Body of pancreas (tissue), 4 donors: ENCODE results near the gene PLCD3. TPM values are rescaled to one million over a fixed set of nuclear protein-coding genes. Genes with fewer than 3 reads are reported as not detected.
A peak's percentile ranks its signal among the peaks of the same experiment; 100 is the strongest.

Source experiments
- ATAC-seq: fragments of 150-250 bp; one replicate; pipeline ENCODE4 v1.9.1; 2016
- DNase-seq, 4 donors: peaks; one replicate each; pipeline ENCODE4 v3.0.0-alpha.2; 2019
- H3K27ac ChIP-seq, 4 donors: fragments of 200-600 bp; sonication (generic); 1 replicate in 3 of 4; 2 replicates in 1 of 4; pipeline versions ENCODE4 v1.5.1 to v1.6.1; 2016 to 2019; ENCODE audit warnings: mild to moderate bottlenecking in 1 of 4, mixed read lengths in 1 of 4, moderate library complexity in 1 of 4
- H3K27me3 ChIP-seq, 2 donors: fragments of 200-600 bp; sonication (generic); one replicate each; pipeline ENCODE4 v1.6.0; 2016; ENCODE audit warnings: mild to moderate bottlenecking in 1 of 2
- H3K36me3 ChIP-seq, 2 donors: fragments of 200-600 bp; sonication (generic); replicated peaks in 1 of 2; 2 replicates each; pipeline ENCODE4 v1.5.1; 2016; ENCODE audit warnings: low read depth in 2 of 2; ENCODE audit not compliant: insufficient read depth in 1 of 2
- H3K4me1 ChIP-seq: fragments of 200-600 bp; sonication (generic); one replicate; pipeline ENCODE4 v1.6.0; 2016
- H3K4me3 ChIP-seq, 2 donors: fragments of 200-600 bp; sonication (generic); 1 replicate in 1 of 2; 2 replicates in 1 of 2; pipeline ENCODE4 v1.5.1; 2016 to 2019
- H3K9me3 ChIP-seq, 3 donors: fragments of 200-600 bp; sonication (generic); 1 replicate in 2 of 3; 2 replicates in 1 of 3; pipeline ENCODE4 v1.5.1; 2016
- POLR2A ChIP-seq, 3 donors: fragments of 450-650 bp; IDR thresholded peaks; one replicate each; pipeline ENCODE4 v1.6.1; 2016; ENCODE audit warnings: antibody characterized with exemption in 3 of 3, mild to moderate bottlenecking in 2 of 3
- WGBS, 2 donors: methylation state at CpG; one replicate each; pipeline ENCODE4 v1.1.5; 2017; 5-methylcytosine and 5-hydroxymethylcytosine counted together
- intact Hi-C: fragments of 100-400 bp; cut with DNase I; formaldehyde crosslinking; loops from one replicate; pipeline ENCODE4 v1.15.1; 2023
- total RNA-seq, 2 donors: library from RNA; depleted of rRNA; stranded (reverse); fragments of >200 nt; gene quantifications; one replicate each; pipeline ENCODE4 v1.1.0, GENCODE V29; 2016
- TF ChIP-seq, protein P1 (sequence below), 7 experiments: fragments of 450-650 bp in 4 of 7; fragments of 200-600 bp in 3 of 7; sonication (generic) in 3 of 7; IDR thresholded peaks; one replicate each; pipeline ENCODE4 v1.5.1; 2016 to 2019; ENCODE audit warnings: antibody characterized with exemption in 7 of 7

Gene PLCD3
- total RNA-seq, 2 donors from 2014 or later: 5.4 to 23.4 TPM

DNA sequence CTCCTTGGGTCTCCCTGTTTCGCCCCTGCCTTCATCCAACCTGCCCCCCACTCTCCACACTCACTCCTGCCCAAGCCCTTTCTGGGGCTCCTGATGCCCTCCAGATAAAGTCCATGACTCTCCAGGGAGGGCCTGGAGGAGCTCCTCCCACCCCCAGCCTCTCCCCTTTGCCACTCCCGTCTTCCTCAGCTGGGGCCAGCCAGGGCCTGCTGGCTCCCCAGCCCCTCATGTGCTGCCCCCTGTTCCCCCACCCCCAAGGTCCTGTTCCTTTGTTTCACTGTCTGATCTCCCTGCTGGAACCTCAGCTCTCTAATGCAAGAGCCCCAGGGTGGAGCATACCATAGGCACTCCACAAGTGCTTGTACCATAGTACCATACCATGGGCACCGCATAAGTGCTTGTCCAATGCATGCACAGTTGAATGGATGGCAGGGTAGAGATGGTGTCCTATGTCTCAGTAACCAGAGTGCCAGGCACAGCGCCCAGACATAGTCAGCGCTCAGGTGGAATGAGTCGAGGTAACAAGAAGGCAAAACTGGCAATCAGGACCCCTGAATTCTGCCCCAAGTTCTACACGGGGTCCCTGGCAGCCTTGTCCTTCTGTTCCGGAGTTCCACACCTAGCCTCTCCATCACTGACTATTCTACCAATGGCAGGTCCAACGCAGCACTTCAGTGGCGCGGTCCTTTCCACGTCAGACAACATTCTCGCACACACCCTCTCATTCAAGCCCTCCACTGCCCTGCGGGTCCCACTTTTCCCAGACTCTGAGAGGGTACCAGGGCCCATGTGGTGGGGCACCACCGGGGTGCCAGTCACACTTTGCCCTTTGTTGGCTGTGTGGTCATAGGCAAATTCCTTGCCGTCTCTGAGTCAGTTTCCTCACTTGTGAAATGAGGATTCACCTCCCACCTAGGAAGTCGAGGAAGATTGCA is 1.4 kb downstream of the PLCD3 start:
- 76 to 82% methylated on average over 15 to 17 of the region's 17 CpGs for WGBS, 2 donors
- intact Hi-C loops: no loop called here
- no peak for TF ChIP-seq POLR2A (IDR thresholded peaks at IDR 0.05)
- TF ChIP-seq, protein P1, sequence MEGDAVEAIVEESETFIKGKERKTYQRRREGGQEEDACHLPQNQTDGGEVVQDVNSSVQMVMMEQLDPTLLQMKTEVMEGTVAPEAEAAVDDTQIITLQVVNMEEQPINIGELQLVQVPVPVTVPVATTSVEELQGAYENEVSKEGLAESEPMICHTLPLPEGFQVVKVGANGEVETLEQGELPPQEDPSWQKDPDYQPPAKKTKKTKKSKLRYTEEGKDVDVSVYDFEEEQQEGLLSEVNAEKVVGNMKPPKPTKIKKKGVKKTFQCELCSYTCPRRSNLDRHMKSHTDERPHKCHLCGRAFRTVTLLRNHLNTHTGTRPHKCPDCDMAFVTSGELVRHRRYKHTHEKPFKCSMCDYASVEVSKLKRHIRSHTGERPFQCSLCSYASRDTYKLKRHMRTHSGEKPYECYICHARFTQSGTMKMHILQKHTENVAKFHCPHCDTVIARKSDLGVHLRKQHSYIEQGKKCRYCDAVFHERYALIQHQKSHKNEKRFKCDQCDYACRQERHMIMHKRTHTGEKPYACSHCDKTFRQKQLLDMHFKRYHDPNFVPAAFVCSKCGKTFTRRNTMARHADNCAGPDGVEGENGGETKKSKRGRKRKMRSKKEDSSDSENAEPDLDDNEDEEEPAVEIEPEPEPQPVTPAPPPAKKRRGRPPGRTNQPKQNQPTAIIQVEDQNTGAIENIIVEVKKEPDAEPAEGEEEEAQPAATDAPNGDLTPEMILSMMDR (IDR thresholded peaks at IDR 0.05): no peak
- no peaks in the 10 kb centered on the region for H3K27me3 ChIP-seq
- no peak for ATAC-seq
- DNase-seq: no peak
- H3K36me3 ChIP-seq: no peaks in the 10 kb centered on the region
- H3K27ac ChIP-seq: no peak overlapping the region
- H3K4me1 ChIP-seq: peaks cover 38% of the 10 kb centered on the region
- no peaks in the 10 kb centered on the region for H3K9me3 ChIP-seq
- H3K4me3 ChIP-seq: no peak overlapping the region

DNA sequence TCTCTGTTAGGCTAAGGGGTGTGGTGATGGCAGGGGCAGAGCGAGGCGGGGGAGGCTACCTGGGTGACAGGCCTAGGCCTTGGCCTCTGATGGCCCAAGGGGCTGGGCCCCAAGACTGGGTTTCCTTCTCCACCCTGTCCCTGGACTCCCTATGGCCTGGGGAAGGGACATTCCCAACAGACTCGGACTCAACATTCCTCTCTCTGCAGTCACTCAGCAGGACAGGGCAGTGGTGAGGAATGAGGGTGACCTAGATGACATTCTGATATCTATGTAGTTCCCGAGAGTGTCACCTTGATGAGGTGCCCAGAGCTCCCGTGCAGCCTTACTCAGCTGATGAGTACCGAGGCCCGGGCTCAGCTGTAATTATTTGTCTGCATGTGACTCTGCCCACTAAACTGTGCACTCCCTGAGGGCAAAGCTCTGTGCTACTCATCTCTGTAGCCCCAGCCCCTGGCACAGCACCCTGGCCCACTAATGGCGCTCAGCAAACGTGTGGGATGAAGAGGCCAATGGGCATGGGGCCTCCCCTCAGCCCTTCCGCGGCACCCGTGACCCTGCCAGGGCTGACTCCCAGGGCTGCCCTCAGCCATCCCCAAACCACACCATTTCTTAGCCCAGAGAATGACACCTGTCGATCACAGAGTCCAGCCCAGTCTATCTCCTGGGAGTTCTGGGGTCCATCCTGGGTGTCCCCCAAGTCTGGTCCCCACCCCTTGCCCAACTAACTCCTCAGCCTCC is 2.2 kb downstream of the PLCD3 start:
- no peak for DNase-seq
- TF ChIP-seq, protein P1 (IDR thresholded peaks at IDR 0.05): no peak
- TF ChIP-seq POLR2A (IDR thresholded peaks at IDR 0.05): no peak
- H3K27me3 ChIP-seq: no peaks in the 10 kb centered on the region
- no peaks in the 10 kb centered on the region for H3K9me3 ChIP-seq
- no peaks in the 10 kb centered on the region for H3K36me3 ChIP-seq
- peak overlapping the region in 1 of 4 donors; percentile 1 for H3K27ac ChIP-seq
- H3K4me1 ChIP-seq: peaks cover 36% of the 10 kb centered on the region
- intact Hi-C loops: no loop called here
- WGBS, 2 donors: 77 to 81% methylated on average over 6 to 12 of the region's 13 CpGs
- H3K4me3 ChIP-seq: no peak overlapping the region
- no peak for ATAC-seq

DNA sequence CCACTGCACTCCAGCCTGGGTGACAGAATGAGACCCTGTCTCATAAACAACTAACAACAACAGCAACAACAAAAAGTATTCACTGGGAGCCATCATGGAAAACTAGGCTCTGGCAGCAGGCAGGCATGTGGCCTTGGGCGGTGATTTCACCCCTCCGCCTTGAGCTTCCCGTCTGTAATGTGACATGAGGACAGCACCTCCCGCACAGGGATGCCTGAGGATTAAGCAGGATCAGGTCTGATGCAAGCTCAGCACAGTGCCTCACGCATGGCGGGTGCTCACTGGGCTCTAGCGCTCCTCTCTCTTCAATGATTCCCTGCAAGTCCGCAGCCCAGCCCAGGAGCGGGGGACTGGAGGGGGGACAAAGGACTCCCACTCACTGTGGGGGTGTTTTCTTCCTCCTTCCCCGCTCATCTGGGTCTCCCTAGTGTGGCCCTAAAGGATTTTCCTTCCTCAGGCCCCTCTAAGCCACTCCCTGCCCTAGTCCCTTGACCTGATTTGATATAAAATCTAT is 2.8 kb downstream of the PLCD3 start:
- intact Hi-C loops: no loop called here
- WGBS, 2 donors: 76 to 81% methylated on average over 10 of the region's 10 CpGs
- Histone ChIP-seq H3K27me3 (no peaks in the 10 kb centered on the region), H3K4me3 (no peak overlapping the region), H3K36me3 (no peaks in the 10 kb centered on the region), H3K4me1 (peaks cover 36% of the 10 kb centered on the region), H3K27ac (peak overlapping the region in 1 of 4 donors; percentile 1), H3K9me3 (no peaks in the 10 kb centered on the region)
- DNase-seq: peak in 2 of 4 donors; percentile 25 to 30
- no peak for ATAC-seq
- no peak for TF ChIP-seq POLR2A (IDR thresholded peaks at IDR 0.05)
- TF ChIP-seq, protein P1 (IDR thresholded peaks at IDR 0.05): no peak

DNA sequence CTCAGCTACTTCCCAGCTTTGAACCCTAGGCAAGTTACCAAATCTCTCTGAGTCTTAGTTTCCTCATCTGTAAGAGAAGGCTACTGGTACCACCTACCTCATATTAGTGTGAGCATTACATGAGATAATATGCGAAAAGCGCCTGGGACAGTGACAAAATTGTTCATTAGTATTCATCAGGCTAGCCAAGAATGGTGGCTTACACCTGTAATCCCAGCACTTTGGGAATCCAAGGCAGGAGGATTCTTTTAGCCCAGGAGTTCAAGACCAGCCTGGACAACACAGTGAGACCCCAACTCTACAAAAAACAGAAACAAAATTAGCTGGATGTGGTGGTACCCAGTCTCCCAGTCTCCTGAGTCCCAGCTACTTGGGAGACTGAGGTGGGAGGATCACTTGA is 3.3 kb downstream of the PLCD3 start:
- Histone ChIP-seq H3K27me3 (no peaks in the 10 kb centered on the region), H3K27ac (no peak overlapping the region), H3K36me3 (no peaks in the 10 kb centered on the region), H3K4me3 (no peak overlapping the region), H3K9me3 (no peaks in the 10 kb centered on the region), H3K4me1 (peaks cover 36% of the 10 kb centered on the region)
- WGBS, 2 donors: 86 to 89% methylated on average over 2 of the region's 2 CpGs
- DNase-seq (no peak), ATAC-seq (no peak)
- intact Hi-C loops: no loop called here
- no peak for TF ChIP-seq POLR2A (IDR thresholded peaks at IDR 0.05)
- TF ChIP-seq, protein P1 (IDR thresholded peaks at IDR 0.05): no peak
